ENCODE results near the gene GEMIN5.

Gene GEMIN5

DNA sequence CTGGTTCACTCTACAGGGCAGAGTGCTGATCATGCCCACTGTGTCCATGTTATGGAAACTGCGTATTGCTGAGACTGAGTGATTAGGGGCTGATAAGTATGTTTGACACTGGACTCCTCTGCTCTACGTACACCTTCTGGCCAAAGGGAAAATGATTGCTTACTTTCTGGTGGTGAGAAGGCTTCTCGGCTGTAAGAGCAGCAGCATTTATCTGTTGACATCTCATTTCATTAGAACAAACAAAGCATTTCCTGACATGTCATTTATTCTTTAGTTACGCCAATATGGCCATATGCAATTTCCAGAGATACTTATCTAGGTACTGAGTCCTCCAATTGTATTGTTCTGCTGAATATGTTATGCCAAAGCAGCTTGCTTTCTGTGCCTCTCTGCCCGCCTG is 93.2 kb downstream of the GEMIN5 start:
- DNase-seq, result no peak

DNA sequence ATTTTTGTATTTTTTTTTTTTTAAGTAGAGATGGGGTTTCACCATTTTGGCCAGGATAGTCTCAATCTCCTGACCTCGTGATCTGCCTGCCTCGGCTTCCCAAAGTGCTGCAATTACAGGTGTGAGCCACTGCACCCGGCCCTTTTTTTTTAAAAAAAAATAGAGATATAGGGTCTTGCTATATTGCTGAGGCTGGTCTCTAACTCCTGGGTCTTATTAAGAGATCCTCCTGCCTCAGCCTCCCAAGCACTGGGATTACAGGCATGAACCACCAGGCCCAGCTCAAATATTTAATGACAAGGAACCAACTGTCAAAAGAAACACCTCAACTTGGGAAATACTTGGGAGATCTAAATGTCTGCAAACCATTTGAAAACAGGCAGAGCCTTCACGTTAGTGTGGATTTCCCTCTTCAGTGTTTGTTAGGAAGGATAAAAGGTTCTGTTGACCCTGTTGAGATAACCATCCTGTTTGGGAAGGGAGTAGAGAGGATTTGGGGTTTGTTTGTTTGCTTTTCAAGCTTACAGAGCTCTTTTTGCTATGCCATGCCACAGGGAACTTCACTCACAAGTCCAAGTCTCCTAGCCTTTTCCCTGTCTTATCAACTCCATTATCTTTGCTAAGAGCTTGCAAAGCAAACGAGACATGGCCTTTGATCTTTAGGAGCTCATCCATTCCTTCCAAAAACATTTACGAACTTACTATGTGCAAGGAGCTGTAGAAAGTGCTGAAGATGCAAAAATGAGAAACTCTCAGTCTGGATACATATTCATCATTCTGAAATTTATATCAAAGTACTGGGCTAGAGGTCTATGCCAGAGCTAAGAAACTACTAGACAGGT is 95.1 kb downstream of the GEMIN5 start:
- DNase-seq, result no peak

DNA sequence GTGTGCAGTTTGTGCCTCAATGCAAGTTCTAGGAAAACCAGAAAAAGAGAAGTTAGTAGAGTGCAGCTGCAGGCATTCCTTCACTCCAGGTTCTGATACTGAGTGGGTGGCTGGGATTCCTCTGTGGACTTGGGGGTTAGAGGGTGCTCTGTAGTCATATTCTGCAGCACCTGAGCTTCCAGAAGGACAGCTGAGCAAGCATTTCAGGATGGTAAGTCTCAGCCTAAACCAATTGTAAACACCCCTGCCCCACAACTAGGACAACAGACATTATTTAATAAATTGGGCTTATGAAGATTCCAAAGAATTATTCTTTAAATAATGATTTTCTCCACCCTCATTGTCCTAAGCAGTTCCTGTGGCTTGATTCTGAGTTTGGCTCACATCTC is 96.7 kb downstream of the GEMIN5 start:
- no peak for DNase-seq

DNA sequence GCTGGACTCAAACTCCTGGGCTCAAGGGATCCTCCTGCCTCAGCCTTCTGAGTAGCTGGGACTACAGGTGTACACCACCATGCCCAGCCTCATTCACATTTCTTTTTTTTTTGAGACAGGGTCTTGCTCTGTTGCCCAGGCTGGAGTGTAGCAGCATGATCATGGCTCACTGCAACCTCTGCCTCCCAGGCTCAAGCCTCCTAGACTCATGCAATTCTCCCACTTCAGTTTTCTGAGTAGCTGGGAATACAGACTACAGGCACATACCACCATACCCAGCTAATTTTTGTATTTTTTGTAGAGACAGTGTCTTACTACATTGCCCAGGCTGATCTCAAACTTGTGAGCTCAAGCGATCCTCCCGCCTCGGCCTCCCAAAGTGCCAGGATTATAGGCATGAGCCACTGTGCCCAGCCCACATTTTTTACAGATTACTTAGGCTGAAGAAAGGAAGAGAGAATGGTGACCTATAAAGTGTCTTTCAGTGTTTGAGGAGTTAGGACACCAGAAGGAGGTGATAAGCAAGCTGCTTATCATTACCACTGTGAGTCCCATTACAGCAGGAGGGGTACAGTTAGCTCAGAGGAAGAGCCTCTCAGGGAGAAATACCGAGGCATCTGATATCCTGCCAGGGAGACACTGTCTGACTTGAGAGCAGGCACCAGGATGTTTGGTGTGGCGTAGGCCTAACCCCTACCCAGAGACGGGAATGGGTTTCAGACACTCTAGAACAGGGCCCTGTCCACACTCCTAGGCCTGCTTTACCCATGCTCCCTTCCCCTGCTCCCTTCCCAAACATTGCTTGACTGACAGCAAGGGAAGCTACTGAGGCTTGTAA is 97.4 kb downstream of the GEMIN5 start:
- DNase-seq, result no peak

All from 8988T (cell line).